Activated B cell treated with CpG ODN at 0.5 μM for 24 hours (primary cell): ENCODE measurements around the gene NCR2. TPM values are rescaled to one million over a fixed set of nuclear protein-coding genes. Genes with fewer than 3 reads are reported as not detected.

Experiments
- ATAC-seq: fragments of 200-7000 bp; cut with Tn5 transposase; one replicate; pipeline ENCODE4 v1.10.0; 2021; ENCODE audit warnings: low read depth, mild to moderate bottlenecking, moderate library complexity
- CTCF ChIA-PET: fragments of 350-600 bp; sonication (Branson Sonifier 250); formaldehyde crosslinking; loops from one replicate; lab custom pipeline; 2021; ENCODE audit warnings: antibody characterized with exemption; lab: Charles Lee
- POLR2A ChIA-PET: fragments of 350-600 bp; sonication (Branson Sonifier 250); formaldehyde crosslinking; loops from one replicate; lab custom pipeline; 2021; ENCODE audit warnings: antibody characterized with exemption; lab: Charles Lee
- DNase-seq: peaks from one replicate; pipeline ENCODE4 v3.0.0; 2022
- H3K27ac Mint-ChIP-seq: one replicate; pipeline ENCODE4 v1.8.0; 2020; ENCODE audit warnings: mixed read lengths
- H3K27me3 Mint-ChIP-seq: one replicate; pipeline ENCODE4 v1.8.0; 2021; ENCODE audit warnings: mixed read lengths
- H3K36me3 Mint-ChIP-seq: one replicate; pipeline ENCODE4 v1.8.0; 2021; ENCODE audit warnings: low read depth, mixed read lengths
- H3K4me1 Mint-ChIP-seq: one replicate; pipeline ENCODE4 v1.8.0; 2021; ENCODE audit warnings: mixed read lengths
- H3K4me3 Mint-ChIP-seq: one replicate; pipeline ENCODE4 v1.8.0; 2020; ENCODE audit warnings: mild to moderate bottlenecking, mixed read lengths
- H3K9me3 Mint-ChIP-seq: one replicate; pipeline ENCODE4 v1.8.0; 2020; ENCODE audit warnings: mixed read lengths
- intact Hi-C: fragments of 100-400 bp; cut with micrococcal nuclease; formaldehyde crosslinking; loops from one replicate; pipeline ENCODE4 v1.15.1; 2024
- total RNA-seq: library from RNA; stranded (reverse); gene quantifications from 2 replicates; pipeline ENCODE4 v1.2.3, GENCODE V29; 2022
- TF ChIP-seq, protein P1 (sequence below): fragments of 200-600 bp; IDR thresholded peaks from one replicate; pipeline ENCODE4 v1.8.0; 2022; ENCODE audit warnings: antibody characterized with exemption, mild to moderate bottlenecking

NCR2 gene
- total RNA-seq, 1 donor from 2014 or later: not detected

DNA sequence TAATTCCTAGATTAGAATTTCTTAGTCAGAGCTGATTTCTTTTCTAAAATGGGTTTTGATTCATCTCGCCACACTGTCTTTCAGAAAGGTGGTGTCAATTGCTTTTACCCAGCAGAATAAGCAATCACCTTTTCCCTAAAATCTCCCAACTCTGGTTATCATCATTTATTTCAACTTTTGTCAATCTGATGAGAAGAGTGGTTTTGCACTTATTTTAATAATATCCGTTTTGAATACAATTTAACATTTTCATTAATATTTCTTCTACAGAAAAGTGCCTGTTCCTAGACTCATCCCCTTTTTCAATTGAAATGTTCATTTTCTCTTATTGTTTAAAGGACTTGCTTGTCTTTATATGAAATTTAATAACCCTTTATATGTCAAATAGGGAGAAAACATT lies 8.2 kb upstream of the NCR2 start:
- Mint-ChIP-seq H3K27ac (no peak overlapping the region), H3K27me3 (peaks cover 14% of the 10 kb centered on the region), H3K4me3 (no peak overlapping the region), H3K4me1 (peaks cover 7% of the 10 kb centered on the region), H3K36me3 (no peaks in the 10 kb centered on the region), H3K9me3 (no peaks in the 10 kb centered on the region)
- CTCF ChIA-PET: interaction anchor here (1.1 kb wide), 1 partner anchor 8 kb away, joined by 3 read pairs; no protein-coding TSS in a partner anchor
- ATAC-seq: no peak
- TF ChIP-seq, protein P1, sequence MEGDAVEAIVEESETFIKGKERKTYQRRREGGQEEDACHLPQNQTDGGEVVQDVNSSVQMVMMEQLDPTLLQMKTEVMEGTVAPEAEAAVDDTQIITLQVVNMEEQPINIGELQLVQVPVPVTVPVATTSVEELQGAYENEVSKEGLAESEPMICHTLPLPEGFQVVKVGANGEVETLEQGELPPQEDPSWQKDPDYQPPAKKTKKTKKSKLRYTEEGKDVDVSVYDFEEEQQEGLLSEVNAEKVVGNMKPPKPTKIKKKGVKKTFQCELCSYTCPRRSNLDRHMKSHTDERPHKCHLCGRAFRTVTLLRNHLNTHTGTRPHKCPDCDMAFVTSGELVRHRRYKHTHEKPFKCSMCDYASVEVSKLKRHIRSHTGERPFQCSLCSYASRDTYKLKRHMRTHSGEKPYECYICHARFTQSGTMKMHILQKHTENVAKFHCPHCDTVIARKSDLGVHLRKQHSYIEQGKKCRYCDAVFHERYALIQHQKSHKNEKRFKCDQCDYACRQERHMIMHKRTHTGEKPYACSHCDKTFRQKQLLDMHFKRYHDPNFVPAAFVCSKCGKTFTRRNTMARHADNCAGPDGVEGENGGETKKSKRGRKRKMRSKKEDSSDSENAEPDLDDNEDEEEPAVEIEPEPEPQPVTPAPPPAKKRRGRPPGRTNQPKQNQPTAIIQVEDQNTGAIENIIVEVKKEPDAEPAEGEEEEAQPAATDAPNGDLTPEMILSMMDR: no peak
- DNase-seq: no peak
- intact Hi-C loops: no loop called here
- POLR2A ChIA-PET: no interaction called here

DNA sequence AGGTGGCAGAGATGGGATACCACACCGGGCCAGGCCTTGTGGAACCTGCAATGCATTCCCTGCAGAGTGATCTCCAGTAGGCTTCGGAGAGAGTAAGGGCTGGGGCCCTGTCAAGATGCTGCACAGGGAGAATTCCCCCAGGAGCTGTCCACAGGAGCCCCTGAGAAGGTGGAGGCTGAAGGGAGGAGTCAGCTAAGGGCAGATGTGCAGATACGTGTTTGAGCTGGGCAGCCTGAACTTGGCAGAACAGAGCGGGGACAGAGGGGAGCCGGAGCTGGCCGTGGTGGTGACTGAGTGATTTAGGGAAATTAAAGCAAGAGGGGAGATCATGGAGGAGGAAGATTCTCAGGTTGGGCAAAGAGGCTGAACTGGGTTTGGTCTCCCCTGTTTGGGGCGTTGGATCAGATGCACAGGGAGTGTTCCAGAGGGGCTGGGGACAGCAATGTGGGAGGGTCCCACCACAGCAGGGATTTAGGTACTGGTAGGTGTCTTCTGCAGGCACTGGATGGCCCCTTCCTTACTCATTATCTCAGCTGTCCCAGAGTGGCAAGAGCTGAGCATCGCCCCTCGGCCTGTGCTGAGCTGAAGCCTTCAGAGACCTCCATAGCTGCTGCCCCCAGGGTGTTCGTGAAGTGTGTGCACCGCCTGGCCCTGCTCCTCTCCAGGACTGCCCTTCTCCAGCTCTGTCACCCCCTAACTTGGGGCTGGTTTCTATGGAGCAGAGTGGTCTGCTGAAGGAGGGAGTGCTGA lies 3.8 kb upstream of the NCR2 start:
- H3K4me3 Mint-ChIP-seq: no peak overlapping the region
- POLR2A ChIA-PET: no interaction called here
- H3K4me1 Mint-ChIP-seq: peaks cover 48% of the 10 kb centered on the region

DNA sequence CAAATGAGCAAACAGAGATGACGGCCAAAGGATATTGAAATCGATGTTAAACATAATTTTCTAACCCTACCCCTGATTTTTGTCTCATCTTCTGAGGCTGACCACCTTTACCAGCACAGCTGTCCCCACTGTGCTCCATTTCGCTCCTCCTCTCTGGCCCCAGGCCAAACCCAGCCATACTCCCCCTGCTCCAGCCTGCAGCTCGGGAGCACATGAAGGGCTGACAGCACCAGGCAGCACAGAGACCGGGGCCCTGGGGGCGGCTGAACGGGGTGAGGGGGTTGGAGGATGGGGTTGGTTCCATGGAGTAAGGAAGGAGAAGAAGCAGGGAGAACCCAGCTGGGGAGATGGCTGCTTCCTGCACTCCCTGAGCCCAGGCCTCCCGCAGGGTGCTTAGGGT lies 3.2 kb upstream of the NCR2 start:
- TF ChIP-seq, protein P1: no peak
- no peak overlapping the region for H3K4me3 Mint-ChIP-seq
- POLR2A ChIA-PET: interaction anchor here (2.9 to 3.1 kb wide), 2 partner anchors 13 to 260 kb away, joined by 13 to 17 read pairs; partner anchors contain the start of genes NFYA and OARD1
- intact Hi-C loops: no loop called here
- DNase-seq: no peak
- no peak overlapping the region for H3K27ac Mint-ChIP-seq
- no peaks in the 10 kb centered on the region for H3K36me3 Mint-ChIP-seq
- H3K27me3 Mint-ChIP-seq: peaks cover 4% of the 10 kb centered on the region
- H3K4me1 Mint-ChIP-seq: peaks cover 49% of the 10 kb centered on the region
- H3K9me3 Mint-ChIP-seq: no peaks in the 10 kb centered on the region
- CTCF ChIA-PET: interaction anchor here (0.9 to 4.3 kb wide), 3 partner anchors 13 to 26 kb away, joined by 3 to 37 read pairs (median 12); no protein-coding TSS in a partner anchor
- ATAC-seq: no peak

More for the DNA sequence above, 3.8 kb upstream of the NCR2 start:
- Mint-ChIP-seq H3K27ac (peak overlapping the region; percentile 6), H3K36me3 (no peaks in the 10 kb centered on the region), H3K27me3 (peaks cover 7% of the 10 kb centered on the region), H3K9me3 (no peaks in the 10 kb centered on the region)
- TF ChIP-seq, protein P1: no peak
- no peak for ATAC-seq
- CTCF ChIA-PET: interaction anchor here (4.3 kb wide), 1 partner anchor 12 kb away, joined by 37 read pairs; no protein-coding TSS in a partner anchor
- intact Hi-C loops: no loop called here
- DNase-seq: no peak

DNA sequence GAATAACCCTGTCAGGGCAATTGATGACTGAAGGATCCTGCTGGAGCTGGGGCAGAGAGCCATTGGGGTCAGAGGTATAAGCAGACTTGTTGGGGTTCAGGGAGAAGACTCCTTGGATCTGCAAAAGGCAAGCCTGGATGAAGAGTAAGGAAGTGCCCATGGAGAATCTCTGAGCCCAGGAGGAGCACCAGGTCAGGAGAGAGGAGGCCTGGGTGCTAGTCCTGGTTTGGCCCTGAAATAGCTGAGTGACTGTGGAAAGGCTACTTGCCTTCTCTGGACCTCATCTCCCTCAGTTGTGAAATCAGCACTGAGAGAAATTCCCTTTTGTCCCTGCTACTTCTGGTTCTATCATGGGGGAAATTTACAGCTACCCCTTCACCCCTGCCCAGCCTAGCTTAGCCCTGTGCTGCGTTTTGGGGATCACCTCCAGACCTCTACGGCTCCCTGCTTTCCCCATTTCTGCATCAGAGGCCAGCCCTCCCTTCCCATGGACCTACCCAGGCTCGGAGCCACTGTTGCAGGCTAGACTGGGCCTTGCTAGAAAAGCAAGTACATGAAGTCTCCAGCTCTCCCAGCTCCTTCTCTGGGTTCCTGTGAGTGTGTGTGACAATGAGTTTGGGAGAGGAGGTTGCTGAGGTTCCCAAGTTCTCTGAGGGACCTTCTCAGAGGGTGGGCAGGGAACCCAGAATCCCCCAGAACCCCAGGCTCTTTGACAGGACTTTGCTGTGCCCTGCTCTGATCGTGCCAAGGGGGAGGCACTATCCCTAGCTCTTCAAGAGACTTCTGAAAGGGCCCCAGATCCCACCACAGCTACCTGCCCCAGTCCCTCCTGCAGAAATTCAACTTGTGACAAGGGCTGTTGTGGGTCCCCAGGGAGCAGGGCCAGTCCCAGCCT lies 2.3 kb upstream of the NCR2 start:
- ChIA-PET POLR2A (interaction anchor here (0.5 to 3.1 kb wide), 9 partner anchors 9 to 705 kb away, joined by 3 to 17 read pairs (median 4); partner anchors contain the start of genes NFYA, OARD1 and TOMM6), CTCF (interaction anchor here (0.9 to 4.3 kb wide), 6 partner anchors 10 to 259 kb away, joined by 3 to 37 read pairs (median 8); no protein-coding TSS in a partner anchor)
- Mint-ChIP-seq H3K4me1 (peaks cover 49% of the 10 kb centered on the region), H3K36me3 (no peaks in the 10 kb centered on the region), H3K27me3 (peaks cover 3% of the 10 kb centered on the region), H3K27ac (peak overlapping the region; percentile 90), H3K9me3 (no peaks in the 10 kb centered on the region), H3K4me3 (peak overlapping the region; percentile 57)
- ATAC-seq (no peak), DNase-seq (no peak)
- TF ChIP-seq, protein P1: no peak
- intact Hi-C loops: no loop called here
